HepG2 (cell line): ENCODE results near the gene NEK6. TPM values are rescaled to one million over a fixed set of nuclear protein-coding genes. Genes with fewer than 3 reads are reported as not detected.
A peak's percentile ranks its signal among the peaks of the same experiment; 100 is the strongest.

ENCODE experiments used
- ARID5B ChIP-seq: IDR thresholded peaks from 2 replicates; pipeline ENCODE4 v1.4.0; 2020; ENCODE audit warnings: mild to moderate bottlenecking, missing genetic modification reagents
- HNF4A ChIP-seq: sonication (generic); formaldehyde crosslinking; IDR thresholded peaks from 2 replicates; pipeline ENCODE4 v1.4.0; 2020; ENCODE audit warnings: missing genetic modification reagents
- HNRNPK ChIP-seq: fragments of 200-400 bp; formaldehyde crosslinking; IDR thresholded peaks from 2 replicates; pipeline ENCODE4 v1.6.1; 2018; ENCODE audit warnings: low read length, low read depth, moderate library complexity, mild to moderate bottlenecking; ENCODE audit not compliant: poor library complexity, severe bottlenecking
- KDM5A ChIP-seq: fragments of 200-600 bp; sonication (generic); IDR thresholded peaks from 2 replicates; pipeline ENCODE4 v1.7.0; 2018; ENCODE audit warnings: antibody characterized with exemption, mild to moderate bottlenecking, low read length, borderline replicate concordance
- NR2F6 ChIP-seq, 2 experiments: IDR thresholded peaks; 2 replicates each; pipeline ENCODE4 v1.6.1; 2016; ENCODE audit warnings: antibody characterized with exemption in 1 of 2, mild to moderate bottlenecking in 1 of 2
- POLR2G ChIP-seq: fragments of 200-400 bp; formaldehyde crosslinking; IDR thresholded peaks from 2 replicates; pipeline ENCODE4 v1.6.1; 2018; ENCODE audit warnings: mild to moderate bottlenecking, low read depth, low read length, moderate library complexity
- SKIL ChIP-seq: sonication (generic); formaldehyde crosslinking; IDR thresholded peaks from 2 replicates; pipeline ENCODE4 v1.8.0; 2022; ENCODE audit warnings: missing genetic modification reagents, mild to moderate bottlenecking, moderate library complexity, borderline replicate concordance
- USF2 ChIP-seq, 2 experiments: sonication (generic) in 1 of 2; formaldehyde crosslinking in 1 of 2; IDR thresholded peaks; 2 replicates each; pipeline versions ENCODE4 v1.5.1 to v1.6.1; 2011 to 2020; ENCODE audit warnings: borderline replicate concordance in 1 of 2, low read depth in 1 of 2, low read length in 1 of 2, mild to moderate bottlenecking in 1 of 2, missing genetic modification reagents in 1 of 2, moderate library complexity in 1 of 2
- ZFP36 ChIP-seq: fragments of 150-350 bp; IDR thresholded peaks from 2 replicates; pipeline ENCODE4 v1.6.1; 2018; ENCODE audit warnings: borderline replicate concordance, low read length, low read depth; ENCODE audit not compliant: partially characterized antibody
- ZFP91 ChIP-seq: sonication (generic); formaldehyde crosslinking; IDR thresholded peaks from 2 replicates; pipeline ENCODE4 v1.9.0; 2022; ENCODE audit warnings: missing genetic modification reagents, mild to moderate bottlenecking, borderline replicate concordance
- ZNF232 ChIP-seq: sonication (generic); formaldehyde crosslinking; IDR thresholded peaks from 2 replicates; pipeline ENCODE4 v1.4.0; 2020; ENCODE audit warnings: missing genetic modification reagents, borderline replicate concordance
- ZNF251 ChIP-seq: sonication (generic); formaldehyde crosslinking; IDR thresholded peaks from 2 replicates; pipeline ENCODE4 v1.9.0; 2021; ENCODE audit warnings: mild to moderate bottlenecking, missing genetic modification reagents
- ZNF343 ChIP-seq: sonication (generic); formaldehyde crosslinking; IDR thresholded peaks from 2 replicates; pipeline ENCODE4 v1.4.0; 2020; ENCODE audit warnings: mild to moderate bottlenecking, missing genetic modification reagents
- polyA plus RNA-seq, 8 experiments: library from polyadenylated mRNA; depleted of rRNA in 3 of 8; stranded (reverse) in 7 of 8; unstranded in 1 of 8; fragments of >200 nt; fragmentation: Illumina TruSeq in 4 of 8; extraction: Trizol in 4 of 8; gene quantifications; 2 replicates each; pipeline versions ENCODE4 v1.2.1 to v1.2.3, GENCODE V29; 2011 to 2016; ENCODE audit warnings: low read depth in 4 of 8, missing spikeins in 1 of 8, mixed read lengths in 1 of 8; ENCODE audit not compliant: insufficient read depth in 1 of 8
- total RNA-seq, 5 experiments: library from RNA; depleted of rRNA; stranded (reverse); fragments of >200 nt; fragmentation: Illumina TruSeq; extraction: Trizol; gene quantifications; 2 replicates each; pipeline ENCODE4 v1.2.3, GENCODE V29; 2016; ENCODE audit warnings: low read depth in 1 of 5
- TF ChIP-seq, protein P1 (sequence below): IDR thresholded peaks from 2 replicates; pipeline ENCODE4 v1.6.1; 2016; ENCODE audit warnings: control low read depth
- TF ChIP-seq, protein P2 (sequence below): IDR thresholded peaks from 2 replicates; pipeline ENCODE4 v1.6.1; 2012; ENCODE audit warnings: inconsistent platforms
- TF ChIP-seq, protein P3 (sequence below): sonication (generic); formaldehyde crosslinking; IDR thresholded peaks from 2 replicates; pipeline ENCODE4 v1.4.0; 2020; ENCODE audit warnings: missing genetic modification reagents

The NEK6 gene
- total and polyA plus RNA-seq, 2 of the 13 experiments (the other 11 are each of a cell fraction or from before 2014, with no cell fraction given): 30.4 to 119 TPM

DNA sequence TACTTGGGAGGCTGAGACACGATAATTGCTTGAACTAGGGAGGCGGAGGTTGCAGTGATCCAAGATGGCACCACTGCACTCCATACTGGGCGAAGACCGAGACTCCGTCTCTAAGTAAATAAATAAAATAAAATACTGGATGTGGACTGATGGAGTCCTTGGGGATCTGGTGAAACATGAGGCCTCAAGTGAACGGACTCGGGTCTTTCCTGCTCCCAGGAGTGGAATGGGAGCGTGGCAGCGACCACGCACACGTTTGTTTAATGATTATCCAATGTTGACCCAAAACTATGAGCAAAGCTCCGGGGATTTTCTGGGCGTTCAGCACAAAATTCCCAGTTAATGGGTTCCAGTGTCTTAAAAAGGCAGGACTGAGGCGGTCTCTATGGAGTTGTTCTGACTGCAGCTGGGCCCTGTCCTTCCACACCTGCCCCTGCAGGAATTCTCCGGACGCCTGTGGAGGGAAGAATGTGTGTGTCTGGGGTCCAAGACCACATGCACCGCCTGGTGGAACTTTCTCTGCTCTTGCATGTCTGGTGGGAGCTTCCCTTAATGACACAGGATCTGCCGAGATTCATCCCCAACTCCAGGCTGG, 26.6 kb downstream of the NEK6 start (continued):
- TF ChIP-seq ARID5B (CRISPR knock-in tag): peak; percentile 77
- TF ChIP-seq ZFP91 (CRISPR knock-in tag): no peak; the same call in 1 of the 2 replicates
- peak; percentile 55; the same call in 1 of the 2 replicates for TF ChIP-seq POLR2G
- TF ChIP-seq USF2 (IDR thresholded peaks at IDR 0.05; ENCODE audit: low read depth, low read length): no peak
- no peak for TF ChIP-seq USF2 (CRISPR knock-in tag; IDR thresholded peaks at IDR 0.05; ENCODE audit: borderline replicate concordance)
- TF ChIP-seq HNRNPK: no peak
- TF ChIP-seq, protein P1, sequence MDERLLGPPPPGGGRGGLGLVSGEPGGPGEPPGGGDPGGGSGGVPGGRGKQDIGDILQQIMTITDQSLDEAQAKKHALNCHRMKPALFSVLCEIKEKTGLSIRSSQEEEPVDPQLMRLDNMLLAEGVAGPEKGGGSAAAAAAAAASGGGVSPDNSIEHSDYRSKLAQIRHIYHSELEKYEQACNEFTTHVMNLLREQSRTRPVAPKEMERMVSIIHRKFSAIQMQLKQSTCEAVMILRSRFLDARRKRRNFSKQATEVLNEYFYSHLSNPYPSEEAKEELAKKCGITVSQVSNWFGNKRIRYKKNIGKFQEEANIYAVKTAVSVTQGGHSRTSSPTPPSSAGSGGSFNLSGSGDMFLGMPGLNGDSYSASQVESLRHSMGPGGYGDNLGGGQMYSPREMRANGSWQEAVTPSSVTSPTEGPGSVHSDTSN: no peak
- TF ChIP-seq HNF4A (CRISPR knock-in tag): peak; percentile 28; the same call in 1 of the 2 replicates
- TF ChIP-seq ZNF343: peak; percentile 77; the same call in 1 of the 2 replicates
- TF ChIP-seq KDM5A: no peak
- TF ChIP-seq, protein P2, sequence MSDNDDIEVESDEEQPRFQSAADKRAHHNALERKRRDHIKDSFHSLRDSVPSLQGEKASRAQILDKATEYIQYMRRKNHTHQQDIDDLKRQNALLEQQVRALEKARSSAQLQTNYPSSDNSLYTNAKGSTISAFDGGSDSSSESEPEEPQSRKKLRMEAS: peak; percentile 78
- TF ChIP-seq, protein P3, sequence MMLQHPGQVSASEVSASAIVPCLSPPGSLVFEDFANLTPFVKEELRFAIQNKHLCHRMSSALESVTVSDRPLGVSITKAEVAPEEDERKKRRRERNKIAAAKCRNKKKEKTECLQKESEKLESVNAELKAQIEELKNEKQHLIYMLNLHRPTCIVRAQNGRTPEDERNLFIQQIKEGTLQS (CRISPR knock-in tag): no peak
- TF ChIP-seq ZNF251: no peak
- no peak for TF ChIP-seq ZFP36
- TF ChIP-seq NR2F6 (IDR thresholded peaks at IDR 0.05): no peak
- TF ChIP-seq NR2F6 (CRISPR knock-in tag; IDR thresholded peaks at IDR 0.05): no peak; the same call in 1 of the 2 replicates
- TF ChIP-seq SKIL (CRISPR knock-in tag): no peak
- TF ChIP-seq ZNF232 (CRISPR knock-in tag): no peak
